Iris pigment epithelial cell (primary cell): ENCODE measurements around the gene MRPL30.
"Not testable (repeated sequence)": the region's sequence is repeated elsewhere in the genome, so short reads cannot be mapped to it uniquely, and the experiment has no call there.

Experiments
- DNase-seq: peaks from one replicate; pipeline ENCODE4 v3.0.0-alpha.2; 2011; ENCODE audit warnings: low read depth

The MRPL30 gene

GRCh38 chr2:99184811-99185210, 3.8 kb downstream of the MRPL30 start:
- DNase-seq: no peak

- DNase-seq: no peak
These were observed 6.0 kb downstream of the MRPL30 start for GRCh38 chr2:99187011-99187410.

- no peak for DNase-seq
These were observed 7.4 kb downstream of the MRPL30 start for GRCh38 chr2:99188357-99188756.

- DNase-seq: no peak
These were observed 9.6 kb downstream of the MRPL30 start for GRCh38 chr2:99190548-99190947.

GRCh38 chr2:99192364-99192763, 11.4 kb downstream of the MRPL30 start:
- not testable (repeated sequence) for DNase-seq

GRCh38 chr2:99198103-99198841, 17.3 kb downstream of the MRPL30 start:
- no peak for DNase-seq

- no peak for DNase-seq
These were observed 19.3 kb downstream of the MRPL30 start for GRCh38 chr2:99200076-99200800.

GRCh38 chr2:99201959-99202678, 21.1 kb downstream of the MRPL30 start:
- DNase-seq: no peak

GRCh38 chr2:99205491-99205890, 24.5 kb downstream of the MRPL30 start:
- DNase-seq: no peak

GRCh38 chr2:99216096-99216495, 35.1 kb downstream of the MRPL30 start:
- DNase-seq: no peak

GRCh38 chr2:99217929-99218501, 37.0 kb downstream of the MRPL30 start:
- DNase-seq: no peak

- not testable (repeated sequence) for DNase-seq
These were observed 52.2 kb downstream of the MRPL30 start for GRCh38 chr2:99233177-99233576.

- no peak for DNase-seq
These were observed 57.6 kb downstream of the MRPL30 start for GRCh38 chr2:99238599-99238998.

GRCh38 chr2:99240431-99240830, 59.4 kb downstream of the MRPL30 start:
- DNase-seq: no peak

GRCh38 chr2:99242151-99242550, 61.2 kb downstream of the MRPL30 start:
- no peak for DNase-seq
